ENCODE measurements around the gene WNT4.
"Not testable (repeated sequence)": the region's sequence is repeated elsewhere in the genome, so short reads cannot be mapped to it uniquely, and the experiment has no call there.

The WNT4 gene

DNA sequence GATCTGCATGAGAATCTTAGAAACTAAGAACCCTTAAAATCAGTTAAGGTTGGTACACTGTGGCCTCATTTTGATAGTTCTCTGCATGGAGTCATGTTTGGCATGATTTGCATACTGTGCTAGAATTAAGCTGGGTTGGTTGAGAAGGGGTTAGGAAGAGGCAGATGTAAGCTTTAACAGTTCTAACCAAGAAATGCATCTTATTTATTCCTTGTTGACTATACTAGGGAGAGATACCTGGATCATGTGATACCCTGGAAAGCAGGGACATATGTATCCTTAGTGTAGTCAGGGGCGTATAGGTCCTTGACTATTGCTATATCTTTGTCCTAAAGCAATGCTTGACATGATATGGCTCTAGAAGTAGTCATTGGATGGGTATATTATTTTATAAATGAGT lies 49.4 kb downstream of the WNT4 start:
- H3K27ac Mint-ChIP-seq, result no peak overlapping the region
- no peaks in the 10 kb centered on the region for H3K27me3 Mint-ChIP-seq
- peaks cover 67% of the 10 kb centered on the region for H3K4me1 Mint-ChIP-seq
- H3K4me3 Mint-ChIP-seq, result no peak overlapping the region
- H3K36me3 Mint-ChIP-seq, result peaks cover 19% of the 10 kb centered on the region
- H3K9me3 Mint-ChIP-seq, result no peaks in the 10 kb centered on the region

DNA sequence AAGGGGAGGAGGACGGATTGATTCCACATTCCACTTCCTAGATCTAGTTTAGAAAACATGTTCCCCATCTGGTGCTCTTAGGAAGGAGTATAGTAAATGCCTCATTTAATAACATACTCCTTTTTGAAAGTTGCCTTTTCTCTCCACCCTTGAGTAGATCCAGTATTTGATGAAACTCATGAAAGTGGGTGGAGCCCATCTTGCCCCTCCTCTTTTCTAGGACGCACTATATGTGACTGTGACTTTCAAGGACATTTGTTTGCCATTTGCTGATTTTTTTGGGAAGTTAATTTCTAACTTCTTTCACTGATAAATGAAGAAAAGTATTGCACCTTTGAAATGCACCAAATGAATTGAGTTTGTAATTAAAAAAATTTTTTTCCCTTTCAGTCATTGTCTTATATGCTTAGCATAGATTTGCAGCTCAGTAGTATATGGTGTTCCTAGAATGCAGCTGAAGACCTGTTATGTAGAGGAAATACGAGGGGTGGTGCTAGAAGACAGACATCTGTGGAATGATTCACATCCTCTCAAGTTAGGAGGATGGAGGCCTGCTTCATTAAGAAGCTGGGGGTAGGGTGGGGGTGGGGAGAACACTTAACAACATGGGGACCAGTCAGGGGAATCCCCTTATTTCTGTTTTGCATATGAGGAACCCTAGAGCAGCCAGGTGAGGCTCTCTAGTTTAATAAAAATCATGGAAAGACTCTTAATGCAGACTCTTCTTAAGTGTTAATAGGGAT lies 50.7 kb downstream of the WNT4 start:
- peaks cover 71% of the 10 kb centered on the region for H3K4me1 Mint-ChIP-seq
- peaks cover 23% of the 10 kb centered on the region for H3K36me3 Mint-ChIP-seq
- H3K4me3 Mint-ChIP-seq, result peak overlapping the region; percentile 7
- peak overlapping the region; percentile 88 for H3K27ac Mint-ChIP-seq
- not testable (repeated sequence) for H3K27me3 Mint-ChIP-seq, H3K9me3 Mint-ChIP-seq

DNA sequence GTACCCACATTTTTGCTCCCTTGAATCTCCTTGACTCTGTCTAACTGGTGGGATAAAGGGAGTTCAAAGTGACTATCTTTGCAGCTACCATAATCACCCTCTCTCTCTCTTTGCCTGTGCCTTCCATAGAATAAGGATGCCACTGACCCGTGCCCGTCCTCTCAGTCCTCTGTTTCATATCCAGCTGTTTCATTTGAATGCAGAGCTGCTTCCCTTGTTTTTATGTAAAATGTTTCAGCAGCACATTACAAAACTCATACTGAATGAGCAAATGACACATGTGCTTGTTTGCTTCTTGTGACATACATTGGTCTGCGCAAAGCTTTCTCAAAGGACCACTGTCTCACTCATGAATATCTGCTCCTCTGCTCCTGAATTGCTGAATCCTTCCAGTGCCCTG lies 52.0 kb downstream of the WNT4 start:
- Mint-ChIP-seq H3K36me3 (peaks cover 27% of the 10 kb centered on the region), H3K27me3 (no peaks in the 10 kb centered on the region), H3K4me1 (peaks cover 84% of the 10 kb centered on the region), H3K27ac (peak overlapping the region; percentile 92), H3K4me3 (peak overlapping the region; percentile 54), H3K9me3 (no peaks in the 10 kb centered on the region)

DNA sequence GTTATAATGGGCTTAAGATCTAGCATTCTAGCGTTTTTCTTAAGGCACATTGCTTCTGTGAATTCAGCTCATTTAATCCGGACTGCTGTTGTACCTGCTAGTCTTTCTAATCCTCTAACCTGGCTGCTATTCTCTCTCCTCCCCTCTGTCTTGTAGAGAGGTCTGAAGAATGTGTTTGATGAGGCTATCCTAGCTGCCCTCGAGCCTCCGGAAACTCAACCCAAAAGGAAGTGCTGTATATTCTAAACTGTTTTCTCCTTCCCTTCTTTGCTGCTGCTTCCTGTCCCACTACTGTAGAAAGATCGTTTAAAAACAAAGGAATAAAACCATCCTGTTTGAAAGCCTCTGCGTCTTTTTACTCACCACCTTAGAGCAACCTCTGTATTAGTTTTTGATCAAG lies 53.1 kb downstream of the WNT4 start:
- Mint-ChIP-seq H3K27ac (peak overlapping the region; percentile 95), H3K27me3 (no peaks in the 10 kb centered on the region), H3K4me1 (peaks cover 92% of the 10 kb centered on the region), H3K36me3 (peaks cover 34% of the 10 kb centered on the region), H3K4me3 (peak overlapping the region; percentile 80), H3K9me3 (no peaks in the 10 kb centered on the region)

DNA sequence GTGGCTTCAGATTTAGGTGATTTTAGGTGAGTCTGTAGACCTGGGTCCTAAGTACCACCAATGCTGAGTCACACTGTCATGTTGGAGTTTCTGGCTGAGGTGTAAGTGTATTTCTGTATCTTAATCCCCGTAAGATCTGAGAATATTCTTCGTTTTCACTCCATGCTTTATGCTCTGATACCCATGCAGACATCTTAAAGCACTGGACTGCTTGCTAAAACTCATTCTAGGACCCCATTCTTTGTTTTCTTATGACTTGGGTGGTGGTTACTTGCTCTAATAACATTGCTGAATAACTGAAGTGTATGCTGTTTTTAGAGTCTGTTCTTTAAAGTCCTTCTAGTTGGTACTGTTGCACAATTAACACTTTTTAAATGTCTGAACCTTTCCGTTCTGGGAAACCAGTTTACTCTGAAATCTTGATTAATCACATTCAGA lies 53.7 kb downstream of the WNT4 start:
- H3K4me1 Mint-ChIP-seq, result peaks cover 96% of the 10 kb centered on the region
- H3K27ac Mint-ChIP-seq, result peak overlapping the region; percentile 95
- peak overlapping the region; percentile 80 for H3K4me3 Mint-ChIP-seq
- no peaks in the 10 kb centered on the region for H3K27me3 Mint-ChIP-seq
- H3K36me3 Mint-ChIP-seq, result peaks cover 37% of the 10 kb centered on the region
- no peaks in the 10 kb centered on the region for H3K9me3 Mint-ChIP-seq

DNA sequence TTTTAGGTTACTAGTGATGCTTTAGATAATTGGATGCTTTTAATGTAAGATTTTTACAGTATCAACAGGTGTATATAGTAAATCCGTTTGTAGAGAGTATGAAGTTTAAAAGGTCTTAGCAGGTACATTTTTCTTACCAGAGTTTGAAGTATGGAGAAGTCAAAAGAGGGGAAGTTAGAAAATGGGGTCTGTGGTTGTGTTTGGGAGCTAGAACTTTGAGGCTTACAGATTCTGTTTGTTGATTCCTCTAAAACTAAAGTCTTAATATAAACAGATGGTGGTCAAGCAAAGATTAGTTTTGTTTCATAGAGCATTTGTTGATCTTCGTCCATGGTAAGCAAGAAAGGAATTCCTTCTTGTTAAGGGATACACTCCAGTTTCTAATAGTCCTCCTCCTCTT lies 54.6 kb downstream of the WNT4 start:
- peak overlapping the region; percentile 95 for H3K27ac Mint-ChIP-seq
- no peaks in the 10 kb centered on the region for H3K27me3 Mint-ChIP-seq
- H3K4me3 Mint-ChIP-seq, result peak overlapping the region; percentile 80
- no peaks in the 10 kb centered on the region for H3K9me3 Mint-ChIP-seq
- H3K36me3 Mint-ChIP-seq, result peaks cover 38% of the 10 kb centered on the region
- peaks cover 97% of the 10 kb centered on the region for H3K4me1 Mint-ChIP-seq

DNA sequence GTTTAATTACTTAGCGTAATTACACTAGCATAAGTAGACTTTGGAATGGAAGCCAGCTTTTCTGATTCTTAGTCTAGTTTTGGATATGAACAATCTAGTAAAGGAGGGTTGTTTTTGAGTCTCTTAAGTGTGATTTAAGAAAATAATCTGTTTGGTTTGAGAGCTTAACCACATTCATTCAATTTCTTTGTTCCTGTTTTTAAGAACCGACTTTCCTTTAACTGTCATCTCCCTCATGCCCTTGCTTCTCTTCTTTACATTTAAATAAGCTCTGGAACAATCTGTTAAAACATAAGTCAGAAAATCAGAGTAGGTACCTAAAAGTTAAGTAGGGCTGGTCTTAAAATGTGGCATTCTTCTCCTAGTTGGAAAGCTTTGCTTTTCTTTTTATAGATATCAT lies 62.7 kb downstream of the WNT4 start:
- Mint-ChIP-seq H3K27me3 (no peaks in the 10 kb centered on the region), H3K4me1 (peaks cover 90% of the 10 kb centered on the region), H3K36me3 (peaks cover 28% of the 10 kb centered on the region), H3K9me3 (no peaks in the 10 kb centered on the region), H3K4me3 (no peak overlapping the region), H3K27ac (no peak overlapping the region)

DNA sequence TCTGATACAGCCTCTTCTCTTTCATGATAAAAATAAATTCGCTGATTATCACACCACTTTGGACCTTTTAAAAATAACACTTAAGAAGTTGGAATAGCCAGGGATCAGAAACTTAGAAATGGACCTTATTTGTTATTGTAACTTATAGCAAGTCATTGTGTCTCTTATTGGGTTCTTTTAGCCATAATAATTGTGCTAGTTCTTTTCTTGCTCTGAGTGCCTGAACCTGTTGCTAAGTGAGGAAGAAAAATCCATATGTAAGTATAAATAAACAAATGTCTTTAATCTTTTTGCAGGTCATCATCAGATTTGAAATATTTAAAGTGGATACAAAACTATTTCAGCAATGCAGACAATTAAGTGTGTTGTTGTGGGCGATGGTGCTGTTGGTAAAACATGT lies 64.8 kb downstream of the WNT4 start:
- H3K4me3 Mint-ChIP-seq, result peak overlapping the region; percentile 42
- no peaks in the 10 kb centered on the region for H3K27me3 Mint-ChIP-seq
- no peaks in the 10 kb centered on the region for H3K9me3 Mint-ChIP-seq
- H3K27ac Mint-ChIP-seq, result peak overlapping the region; percentile 69
- H3K4me1 Mint-ChIP-seq, result peaks cover 87% of the 10 kb centered on the region
- peaks cover 22% of the 10 kb centered on the region for H3K36me3 Mint-ChIP-seq

DNA sequence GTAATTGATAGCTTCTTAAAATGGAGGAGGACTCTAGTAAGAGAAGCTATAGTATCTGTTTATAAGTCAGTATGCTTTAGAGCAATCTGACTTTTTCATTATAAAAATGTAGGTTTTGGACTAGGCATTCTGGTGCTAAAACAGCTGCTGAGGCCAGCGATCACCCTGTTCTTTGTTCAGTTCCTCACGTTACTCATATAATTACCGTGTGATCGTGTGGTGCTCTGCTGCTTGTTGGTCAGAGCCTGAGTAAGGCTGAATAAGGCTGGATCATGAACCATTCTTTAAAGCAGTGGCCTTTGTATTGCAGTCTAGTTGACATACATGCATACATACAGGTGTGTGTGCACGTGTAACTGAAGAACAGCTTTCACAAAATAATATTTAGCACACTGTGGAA lies 65.2 kb downstream of the WNT4 start:
- H3K4me3 Mint-ChIP-seq, result peak overlapping the region; percentile 42
- H3K27ac Mint-ChIP-seq, result peak overlapping the region; percentile 79
- H3K4me1 Mint-ChIP-seq, result peaks cover 91% of the 10 kb centered on the region
- H3K9me3 Mint-ChIP-seq, result no peaks in the 10 kb centered on the region
- H3K36me3 Mint-ChIP-seq, result peaks cover 22% of the 10 kb centered on the region
- H3K27me3 Mint-ChIP-seq, result no peaks in the 10 kb centered on the region

DNA sequence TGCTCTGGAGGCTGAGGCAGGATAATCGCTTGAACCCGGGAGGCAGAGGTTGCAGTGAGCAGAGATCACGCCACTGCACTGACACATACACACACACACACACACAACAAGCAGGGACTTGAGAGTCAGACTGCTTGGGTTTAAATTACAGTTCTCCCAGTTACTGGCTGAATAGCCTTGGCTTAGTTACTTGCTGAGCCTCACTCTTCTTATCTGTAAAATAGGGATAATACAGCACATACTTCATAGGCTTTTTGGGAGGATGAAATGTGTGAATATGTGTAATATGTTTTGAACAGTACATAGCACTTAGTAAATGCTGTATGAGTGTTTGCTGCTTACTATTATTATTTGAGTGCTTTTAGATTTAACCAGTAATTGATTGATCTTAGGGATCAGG lies 66.6 kb downstream of the WNT4 start:
- Mint-ChIP-seq H3K27ac (peak overlapping the region; percentile 94), H3K36me3 (peaks cover 15% of the 10 kb centered on the region), H3K4me3 (peak overlapping the region; percentile 53), H3K27me3 (no peaks in the 10 kb centered on the region), H3K4me1 (peaks cover 93% of the 10 kb centered on the region), H3K9me3 (no peaks in the 10 kb centered on the region)

DNA sequence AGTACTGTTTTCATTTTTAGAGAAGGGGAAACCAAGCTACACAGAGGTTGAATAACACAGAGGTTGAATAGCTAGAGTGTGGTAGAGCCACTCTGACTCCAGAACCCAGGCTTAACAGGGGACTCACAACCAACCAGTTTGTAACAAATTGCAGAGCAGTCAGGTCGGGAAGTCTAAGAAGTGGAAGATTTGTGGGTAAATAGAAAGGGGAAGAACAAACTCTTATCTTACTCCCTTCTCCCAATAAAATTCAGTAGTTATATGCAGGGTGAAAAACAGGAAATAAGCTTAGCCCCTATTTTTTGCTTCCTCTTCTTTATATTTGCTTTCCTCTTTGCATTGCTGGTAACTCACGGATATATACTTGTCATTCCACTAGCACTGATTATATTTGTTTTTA lies 67.2 kb downstream of the WNT4 start:
- Mint-ChIP-seq H3K4me1 (peaks cover 89% of the 10 kb centered on the region), H3K9me3 (no peaks in the 10 kb centered on the region), H3K27me3 (no peaks in the 10 kb centered on the region), H3K36me3 (peaks cover 13% of the 10 kb centered on the region), H3K4me3 (peak overlapping the region; percentile 53), H3K27ac (peak overlapping the region; percentile 80)

DNA sequence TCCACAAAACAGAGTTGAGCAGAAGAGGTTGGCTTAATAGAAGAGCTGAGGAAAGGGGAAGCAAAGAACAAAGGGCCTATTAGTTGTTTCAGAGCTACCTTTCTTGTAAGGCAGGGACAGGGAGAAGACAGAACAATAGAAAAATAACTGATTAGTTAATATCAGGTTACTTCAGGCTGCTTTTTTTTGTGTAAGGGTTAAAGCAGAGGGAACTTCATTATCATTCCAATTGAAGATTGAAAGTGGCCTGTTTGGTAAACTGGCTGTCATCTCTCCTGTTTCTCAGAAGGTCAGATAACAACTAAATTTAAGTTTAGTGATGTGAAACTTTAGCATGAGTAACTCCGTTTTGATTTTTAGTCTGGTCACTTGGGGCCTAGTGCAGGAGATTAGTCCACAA lies 68.1 kb downstream of the WNT4 start:
- Mint-ChIP-seq H3K27ac (peak overlapping the region; percentile 71), H3K9me3 (no peaks in the 10 kb centered on the region), H3K4me1 (peaks cover 86% of the 10 kb centered on the region), H3K4me3 (peak overlapping the region; percentile 53), H3K36me3 (peaks cover 16% of the 10 kb centered on the region), H3K27me3 (no peaks in the 10 kb centered on the region)

DNA sequence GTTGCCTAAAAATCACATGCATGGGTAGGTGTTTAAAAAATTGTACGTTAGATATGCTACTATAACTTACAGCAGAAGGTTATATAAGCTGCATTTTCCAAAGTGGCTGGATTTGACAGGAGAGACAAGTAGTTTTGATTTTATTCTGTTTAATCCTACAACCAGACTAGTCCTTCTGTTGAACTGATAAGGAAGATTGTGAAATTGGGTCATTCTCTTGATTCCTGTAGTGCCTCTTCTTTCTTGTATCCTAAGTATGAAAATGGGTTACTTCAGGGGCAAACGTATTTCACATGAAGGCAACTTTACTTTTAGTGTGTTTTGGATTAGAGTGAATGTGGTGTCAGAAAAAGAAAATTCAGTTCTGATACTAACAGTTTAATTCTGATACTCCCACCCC lies 71.4 kb downstream of the WNT4 start:
- H3K36me3 Mint-ChIP-seq, result peaks cover 10% of the 10 kb centered on the region
- H3K4me3 Mint-ChIP-seq, result peak overlapping the region; percentile 49
- peak overlapping the region; percentile 56 for H3K27ac Mint-ChIP-seq
- no peaks in the 10 kb centered on the region for H3K9me3 Mint-ChIP-seq
- no peaks in the 10 kb centered on the region for H3K27me3 Mint-ChIP-seq
- peaks cover 80% of the 10 kb centered on the region for H3K4me1 Mint-ChIP-seq

Measured in activated naive CD4-positive, alpha-beta T cell treated with anti-CD3 and anti-CD28 coated beads, Interleukin-2, amount 50 U/mL, for 24 hours (primary cell).